Inferior parietal cortex (tissue), 1 donor: ENCODE results near the gene LRFN2.

Experiments
- DNase-seq: peaks from one replicate; pipeline ENCODE4 v3.0.0-alpha.2; 2016; ENCODE audit errors: extremely low spot score

The LRFN2 gene

DNA sequence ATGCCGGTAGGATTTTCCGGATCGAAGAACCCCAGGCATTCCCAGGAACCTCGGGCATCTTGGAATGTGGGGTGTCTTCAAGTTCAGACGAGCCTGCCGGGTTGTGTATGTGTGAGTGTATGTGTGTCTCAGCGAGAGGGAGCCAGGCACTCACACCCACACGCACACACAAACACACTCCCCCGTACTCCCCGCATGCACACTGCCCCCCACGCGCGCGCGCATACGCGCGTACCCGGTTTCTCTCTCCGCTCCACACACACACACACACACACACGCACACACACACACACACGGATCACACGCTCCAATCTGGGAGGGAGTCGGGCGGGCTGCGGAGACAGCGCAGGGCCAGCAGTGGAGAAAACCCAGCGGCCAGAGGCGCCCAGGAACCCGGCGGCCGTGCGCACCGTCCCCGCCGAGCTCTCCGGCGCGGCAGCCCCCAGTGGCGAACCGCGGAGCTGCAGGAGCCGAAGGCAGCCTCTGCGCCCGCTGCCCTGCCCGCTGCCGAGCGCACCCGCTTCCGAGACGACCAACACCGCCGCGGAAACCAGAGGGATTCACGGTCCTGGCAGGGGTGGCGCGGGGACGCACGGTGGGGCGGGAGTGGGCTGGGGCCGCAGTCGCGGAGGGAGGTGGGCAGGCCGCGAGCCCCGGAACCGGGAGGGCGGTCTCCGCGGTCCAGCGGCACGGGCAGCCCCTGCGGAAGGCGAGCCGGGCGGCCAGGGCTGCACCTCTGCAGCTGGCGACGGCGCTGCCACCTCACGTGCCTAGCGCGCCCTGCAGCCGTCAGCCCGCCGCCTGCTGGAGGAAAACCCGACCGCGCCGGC lies at the start of gene LRFN2:
LRFN2 (minus strand) TSS at position 125 of the 830 bp plus-strand sequence.
- DNase-seq: peak; percentile 45

DNA sequence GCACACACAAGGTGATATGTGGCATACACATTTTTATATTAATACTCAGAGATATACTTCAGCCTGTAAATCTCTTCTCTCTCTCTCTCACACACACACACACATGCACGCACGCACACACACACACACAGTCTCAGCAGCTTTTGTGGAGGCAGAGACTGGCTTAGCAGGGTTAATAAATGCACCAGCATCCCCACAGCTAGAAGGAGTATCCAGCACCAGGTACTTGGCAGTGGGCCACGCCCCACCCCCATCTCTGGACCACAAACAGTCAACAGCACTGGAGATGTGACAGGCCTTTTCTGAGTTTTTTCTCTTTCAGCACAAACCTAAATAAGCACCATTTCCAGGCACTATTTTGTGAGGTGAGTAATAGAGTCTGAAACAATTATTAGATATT lies 47.3 kb upstream of the LRFN2 start:
- DNase-seq: no peak

DNA sequence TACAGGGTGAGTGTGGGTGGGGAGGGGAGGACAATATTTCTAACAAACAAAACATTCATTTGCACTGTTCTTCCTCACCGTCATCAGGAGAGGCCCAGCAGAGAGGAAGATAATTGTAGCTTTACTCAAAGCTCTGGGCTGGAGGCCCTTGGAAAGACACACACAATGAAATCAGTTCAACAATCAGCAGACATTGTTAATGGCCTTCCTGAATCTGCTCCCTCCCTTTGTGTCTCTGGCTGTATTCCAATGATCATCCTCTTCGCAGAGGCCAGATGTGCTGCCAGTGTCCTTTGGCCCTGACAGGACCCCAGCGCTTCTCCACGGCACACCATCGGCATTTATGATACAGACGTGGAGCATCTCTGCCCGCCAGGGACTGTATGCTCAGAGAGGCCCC lies 44.6 kb upstream of the LRFN2 start:
- peak; percentile 38 for DNase-seq

DNA sequence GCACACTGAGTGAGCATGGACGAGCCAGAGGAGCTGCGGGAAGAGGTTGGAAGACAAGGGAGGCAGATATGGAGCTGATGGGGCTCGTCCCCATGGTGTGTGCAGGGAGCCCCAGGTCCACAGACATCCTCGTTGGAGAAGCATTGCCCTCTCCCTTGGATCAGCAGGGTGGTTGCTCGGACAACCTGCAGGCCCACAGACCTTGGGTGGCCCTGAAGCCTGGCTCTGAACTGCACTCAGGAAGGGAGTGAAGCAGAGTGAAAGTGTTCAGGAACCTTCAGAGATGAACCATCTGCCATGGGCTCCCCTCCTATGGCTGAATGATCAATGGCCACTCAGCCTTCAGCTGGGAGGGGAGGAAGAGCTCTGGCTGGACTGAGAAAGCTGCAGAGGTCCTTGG lies 43.3 kb upstream of the LRFN2 start:
- no peak for DNase-seq

- DNase-seq: no peak
Observed at GRCh38 chr6:40630051-40630450, 42.9 kb upstream of the LRFN2 start.

DNA sequence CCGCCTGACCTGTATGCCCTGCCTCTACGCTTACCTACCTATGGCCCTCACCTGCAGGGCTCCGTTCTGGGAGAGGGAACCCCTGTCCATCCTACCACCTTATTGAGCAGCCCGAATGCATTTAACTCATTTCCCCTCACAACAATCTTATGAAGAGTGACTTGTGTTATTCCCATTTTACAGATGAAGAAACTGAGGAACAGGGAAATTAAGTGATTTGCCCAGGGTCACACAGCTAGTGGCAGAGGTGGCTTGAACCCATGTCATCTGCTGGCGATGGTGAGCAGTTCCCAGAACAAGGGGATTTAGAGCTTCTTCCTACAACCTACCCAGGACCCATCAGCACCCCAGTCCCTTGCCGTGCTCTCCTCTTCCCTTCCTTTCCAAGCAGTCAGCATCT lies 42.3 kb upstream of the LRFN2 start:
- DNase-seq: no peak

- no peak for DNase-seq
Observed at GRCh38 chr6:40627316-40627715, 40.2 kb upstream of the LRFN2 start.

DNA sequence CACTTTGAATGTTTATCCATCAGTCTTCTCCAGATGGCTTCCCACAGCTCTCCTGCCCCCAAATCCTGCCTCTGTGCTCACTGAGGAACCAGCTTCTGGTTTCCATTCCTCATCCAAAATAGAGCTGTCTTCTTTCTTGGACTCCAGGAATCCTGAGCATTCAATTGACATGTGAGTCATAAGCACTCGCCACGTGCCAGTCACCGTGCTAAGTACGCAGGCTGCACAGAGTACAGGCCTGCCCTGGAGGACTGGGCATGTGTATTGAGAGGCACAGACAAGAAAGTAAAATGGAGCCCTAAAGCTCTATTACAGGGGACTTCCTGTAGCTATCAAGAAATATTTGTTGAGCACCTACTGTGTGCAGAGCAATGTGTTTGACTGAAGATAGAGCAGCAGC lies 39.7 kb upstream of the LRFN2 start:
- no peak for DNase-seq

DNA sequence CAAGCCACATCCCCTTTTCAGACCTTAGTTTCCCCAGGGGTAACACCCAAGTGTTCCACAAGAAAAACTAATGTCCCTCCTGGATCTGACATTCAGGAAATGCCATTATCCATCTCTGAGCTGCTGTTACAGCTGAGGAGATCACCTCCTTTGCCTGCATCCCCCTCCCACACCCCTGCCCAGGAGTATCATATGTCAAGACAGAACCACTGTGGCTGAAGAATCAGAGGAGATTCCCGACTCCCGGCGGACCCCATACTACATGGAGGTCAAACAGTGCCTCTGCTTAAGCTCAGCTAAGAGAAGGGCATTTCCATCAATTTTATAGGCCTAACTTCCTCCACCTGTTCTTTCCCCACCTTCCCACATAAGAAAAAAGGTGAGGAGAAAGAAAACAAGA lies 36.8 kb upstream of the LRFN2 start:
- DNase-seq: no peak

- no peak for DNase-seq
Observed at GRCh38 chr6:40623178-40623577, 36.0 kb upstream of the LRFN2 start.

GRCh38 chr6:40620574-40621240 lies 33.5 kb upstream of the LRFN2 start:
- DNase-seq: no peak

DNA sequence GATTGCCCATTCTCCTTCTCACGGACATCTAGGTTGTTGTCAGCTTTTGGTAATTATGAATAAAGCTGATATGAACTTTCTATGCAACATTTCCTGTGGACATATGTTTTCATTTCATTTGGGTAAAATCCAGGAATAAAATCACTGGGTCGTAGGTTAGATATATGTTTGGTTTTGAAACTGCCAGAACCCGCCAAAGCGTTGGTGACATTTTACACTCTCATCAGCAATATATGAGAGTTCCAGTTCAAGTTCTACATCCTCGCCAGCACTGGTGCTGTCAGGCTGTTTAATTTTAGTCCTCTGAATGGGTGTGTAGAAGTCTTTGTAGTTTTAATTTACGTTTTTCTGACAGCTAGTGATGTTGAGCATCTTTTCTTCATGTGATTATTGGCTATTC lies 27.5 kb upstream of the LRFN2 start:
- no peak for DNase-seq

DNA sequence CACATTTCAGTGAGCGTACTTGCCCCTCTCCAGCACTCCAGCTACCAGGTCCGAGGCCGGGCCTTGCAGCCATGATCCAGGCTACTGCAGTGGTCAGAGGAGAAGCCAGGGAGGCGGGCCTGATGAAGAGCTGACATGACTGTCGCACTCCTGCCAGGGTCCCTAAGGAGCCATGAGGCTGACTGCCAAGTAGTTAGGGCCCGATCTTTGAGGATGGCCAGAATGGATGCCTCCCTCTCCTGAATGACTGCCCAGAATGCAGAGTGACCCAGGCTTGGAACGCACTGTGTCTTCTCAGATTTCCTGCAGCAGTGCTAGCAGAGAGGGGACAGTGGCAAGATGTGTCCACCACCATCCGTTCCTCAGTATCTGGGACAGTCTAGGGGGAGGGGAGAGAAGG lies 24.7 kb upstream of the LRFN2 start:
- DNase-seq: no peak

GRCh38 chr6:40611434-40611833 lies 24.3 kb upstream of the LRFN2 start:
- no peak for DNase-seq

DNA sequence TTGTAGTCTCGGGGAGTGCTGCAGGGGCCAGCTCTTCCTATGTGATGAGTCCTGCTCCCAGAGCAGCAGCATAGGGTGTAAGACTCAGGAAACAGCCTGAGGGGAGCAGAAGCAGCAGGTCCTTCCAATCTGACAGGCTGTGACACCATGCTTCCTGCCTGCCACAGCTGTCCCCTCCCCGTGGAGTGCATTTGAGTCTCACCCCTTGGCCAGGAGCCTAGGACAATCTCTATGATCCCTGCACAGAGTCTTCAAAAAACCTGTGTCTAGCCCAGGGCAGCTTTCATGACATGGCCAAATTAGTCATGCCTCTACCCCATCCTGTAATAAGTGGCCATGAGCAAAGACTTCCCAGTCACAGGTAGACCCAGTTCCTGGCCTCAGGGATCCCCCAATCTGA lies 23.1 kb upstream of the LRFN2 start:
- DNase-seq: no peak

GRCh38 chr6:40606981-40607380 lies 19.8 kb upstream of the LRFN2 start:
- no peak for DNase-seq

DNA sequence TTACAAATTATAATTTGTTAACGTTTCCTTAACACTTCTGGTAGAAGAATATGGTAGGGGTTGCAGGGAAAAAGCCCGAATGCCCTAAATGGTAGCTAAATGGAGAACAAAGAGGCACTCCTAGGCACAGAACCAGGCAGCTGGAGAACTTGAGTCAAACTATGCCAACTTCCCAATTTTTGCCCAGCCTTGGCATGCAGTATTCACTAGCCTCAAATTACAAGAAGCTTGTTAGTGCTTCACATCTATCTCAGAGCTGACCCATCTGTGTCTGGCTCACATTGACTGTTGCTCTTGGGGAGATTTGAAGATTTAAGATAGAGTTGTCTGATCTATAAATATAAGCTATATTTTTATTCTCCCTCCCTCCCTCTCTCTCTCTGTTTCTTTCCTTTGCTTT lies 19.4 kb upstream of the LRFN2 start:
- DNase-seq: peak; percentile 38

GRCh38 chr6:40604082-40604481 lies 16.9 kb upstream of the LRFN2 start:
- DNase-seq: no peak

DNA sequence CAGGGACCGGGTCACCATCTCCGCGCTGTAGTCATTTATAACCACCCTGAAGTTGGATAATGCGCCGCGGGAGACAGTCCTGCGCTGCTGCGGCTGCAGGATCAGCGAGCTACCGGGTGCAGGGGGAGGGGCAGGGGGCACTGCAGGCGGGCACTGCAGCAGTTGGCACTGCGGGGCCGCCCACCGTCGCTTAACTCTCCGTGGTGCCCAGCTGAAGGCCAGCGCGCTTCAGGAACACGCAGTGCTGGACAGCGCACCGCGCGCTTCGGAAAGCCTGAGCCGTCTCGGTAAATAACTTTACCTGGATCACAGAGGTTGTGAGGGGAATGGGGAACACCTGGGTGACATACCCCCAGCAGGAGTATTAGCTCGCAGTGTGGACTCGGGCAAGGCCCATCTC lies 12.4 kb upstream of the LRFN2 start:
- DNase-seq: no peak

DNA sequence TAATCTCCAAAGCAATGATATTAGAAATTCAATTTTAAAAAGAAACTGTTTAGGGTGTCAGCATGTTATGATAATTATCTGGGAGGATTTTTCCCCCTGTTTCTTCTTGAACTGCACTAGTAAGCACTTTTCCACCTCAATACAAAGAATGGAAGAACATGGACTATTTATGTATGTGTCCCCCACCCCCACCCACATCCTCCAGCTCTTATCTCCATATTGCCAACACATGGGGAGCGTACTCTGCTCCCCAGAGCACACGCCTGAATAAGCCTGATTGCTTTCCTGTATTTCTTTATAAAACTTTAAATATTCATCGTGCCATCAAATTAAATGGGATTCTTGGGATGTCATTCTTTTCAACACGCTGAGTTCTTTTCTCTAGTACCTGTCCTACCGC lies 11.4 kb upstream of the LRFN2 start:
- no peak for DNase-seq

DNA sequence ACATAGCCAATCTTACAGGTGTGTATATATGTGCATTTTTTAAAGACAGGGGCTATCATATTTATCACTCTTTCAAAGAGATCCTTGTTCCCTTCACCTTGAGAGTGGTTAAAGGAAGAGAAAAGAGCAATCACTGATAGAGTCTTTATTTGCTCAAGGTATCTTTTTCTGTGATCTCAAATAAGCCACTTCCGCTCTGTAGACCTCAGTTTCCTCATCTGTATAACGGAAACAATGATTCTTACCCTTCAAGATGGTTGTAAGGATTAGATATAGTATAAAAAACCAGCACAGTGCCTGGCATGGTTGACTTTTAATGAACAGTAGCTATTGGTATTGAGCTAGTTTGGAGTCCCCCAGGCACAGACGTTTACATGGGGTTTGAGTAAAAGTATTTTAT lies 10.1 kb upstream of the LRFN2 start:
- DNase-seq: no peak

DNA sequence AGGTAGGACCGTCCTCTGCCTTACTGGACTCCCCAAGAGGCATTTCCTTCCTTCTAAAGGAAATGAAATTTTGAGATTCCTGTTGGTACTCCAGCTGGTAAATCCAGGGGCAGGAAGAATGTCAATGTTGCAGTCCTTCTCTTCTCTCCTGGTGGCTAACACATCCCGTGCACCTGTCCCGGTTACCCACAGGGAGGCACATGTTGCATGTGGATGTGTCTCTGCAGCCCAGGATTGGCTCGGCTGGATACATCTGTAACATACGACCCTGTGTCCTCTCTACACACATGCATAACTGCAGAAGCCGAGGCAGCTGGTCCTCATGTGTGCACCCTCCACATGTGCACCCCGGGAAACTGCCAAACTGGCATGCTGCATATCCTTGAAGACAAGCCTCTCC lies 1.3 kb upstream of the LRFN2 start:
- DNase-seq: no peak

DNA sequence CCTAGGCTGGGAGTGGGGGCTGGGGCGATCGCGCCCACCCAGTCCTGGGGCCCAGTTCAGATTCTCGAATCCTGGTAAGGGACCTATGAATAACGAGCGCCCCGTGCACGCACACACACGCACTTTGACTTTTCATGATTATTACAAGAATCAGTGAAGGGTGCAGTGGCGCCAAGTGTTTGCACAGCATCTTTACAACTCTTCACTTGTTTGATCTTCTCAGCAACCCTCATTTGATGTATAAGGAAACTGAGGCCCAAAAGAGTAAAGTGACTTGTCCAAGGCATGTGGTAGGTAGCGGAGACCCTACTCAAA lies 863 bp upstream of the LRFN2 start:
- no peak for DNase-seq
